ENCODE measurements around the gene KCNG2.

Gene KCNG2

DNA sequence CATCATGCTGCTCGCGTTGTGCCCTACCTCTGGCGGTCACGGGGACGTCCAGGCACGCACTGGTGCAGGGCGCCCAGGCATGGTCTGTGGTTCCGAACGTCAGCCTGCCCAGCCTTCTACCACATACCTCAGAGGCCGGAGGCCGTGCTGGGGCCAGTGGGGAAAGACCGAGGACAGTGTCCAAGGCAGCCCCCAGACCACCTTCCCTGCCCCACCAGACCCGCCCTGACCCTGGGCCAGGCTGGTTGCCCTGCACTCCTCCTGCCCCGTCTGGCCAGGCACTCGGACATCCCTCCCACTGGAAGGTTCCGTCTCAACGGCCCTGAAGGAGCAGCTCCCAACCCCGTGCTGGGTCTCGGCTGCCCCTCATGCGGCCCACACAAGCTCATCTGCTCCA is 120.9 kb downstream of the KCNG2 start:
- H3K27me3 ChIP-seq = no peaks in the 10 kb centered on the region
- peak; percentile 9 to 61 for DNase-seq
- no peak for TF ChIP-seq CTCF (IDR thresholded peaks at IDR 0.05)
- H3K9me3 ChIP-seq = no peaks in the 10 kb centered on the region
- H3K4me1 ChIP-seq = no peaks in the 10 kb centered on the region
- no peak overlapping the region for H3K4me3 ChIP-seq
- no peak overlapping the region for H3K27ac ChIP-seq
- H3K36me3 ChIP-seq = peaks cover 34 to 66% (median 63%) of the 10 kb centered on the region in 3 donors
- intact Hi-C loops (cut with DNase I; ENCODE audit: low total_unique reads) = no loop called here

- Histone ChIP-seq H3K27ac (no peak overlapping the region), H3K36me3 (peaks cover 34 to 63% (median 63%) of the 10 kb centered on the region in 3 donors), H3K27me3 (no peaks in the 10 kb centered on the region), H3K9me3 (no peaks in the 10 kb centered on the region), H3K4me3 (no peak overlapping the region), H3K4me1 (no peaks in the 10 kb centered on the region)
- no peak for TF ChIP-seq CTCF (IDR thresholded peaks at IDR 0.05)
- intact Hi-C loops (cut with DNase I; ENCODE audit: low total_unique reads) = no loop called here
- peak; percentile 10 to 50 for DNase-seq
Observed at GRCh38 chr18:79919089-79919488, 121.4 kb downstream of the KCNG2 start.

DNA sequence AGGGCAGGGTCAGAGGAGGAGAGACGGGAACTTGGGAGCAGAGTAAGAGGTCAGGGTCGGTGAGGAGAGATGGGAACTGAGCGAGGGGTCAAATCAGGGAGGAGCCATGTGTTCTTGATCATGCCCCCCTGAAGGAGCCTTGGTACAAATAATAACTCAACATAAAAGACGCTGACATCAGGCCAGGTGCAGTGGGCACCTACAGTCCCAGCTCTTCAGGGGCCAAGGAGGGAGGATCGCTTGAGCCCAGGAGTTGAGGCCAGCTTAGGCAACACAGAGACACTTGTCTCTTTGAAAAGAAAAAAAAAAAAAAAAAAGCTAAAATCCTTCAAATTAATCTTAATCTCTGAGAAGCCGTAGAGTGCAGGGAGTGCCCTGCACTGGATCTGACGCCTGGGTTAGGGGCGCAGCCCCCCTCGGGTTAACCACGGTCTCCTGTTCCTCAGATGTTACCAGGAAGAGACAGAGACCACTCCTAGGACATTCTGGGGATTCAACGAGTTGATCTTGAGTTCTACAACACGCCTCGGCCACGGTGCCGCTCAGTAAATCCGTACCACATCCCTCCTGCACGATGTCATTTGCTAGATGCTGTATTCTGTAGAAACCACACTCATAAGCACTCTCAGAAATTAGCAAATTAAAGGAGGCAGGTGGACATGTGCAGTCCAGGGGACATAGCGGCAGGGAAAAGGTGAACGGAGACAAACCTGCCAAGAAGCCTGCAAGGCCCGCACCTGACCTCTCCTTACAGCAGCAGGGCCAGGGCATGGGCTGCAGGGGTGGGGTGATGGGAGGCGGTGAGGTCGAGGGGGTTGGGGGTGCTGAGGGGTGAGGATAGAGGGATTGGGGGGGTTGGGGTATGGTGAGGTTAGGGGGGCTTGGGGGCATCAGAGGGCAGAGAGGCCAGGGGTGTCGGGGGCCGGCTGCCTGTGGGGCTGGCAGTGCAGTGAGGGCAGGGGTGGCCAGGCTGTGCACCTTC is 124.5 kb downstream of the KCNG2 start:
- Histone ChIP-seq H3K27ac (no peak overlapping the region), H3K27me3 (no peaks in the 10 kb centered on the region), H3K4me1 (no peaks in the 10 kb centered on the region), H3K4me3 (no peak overlapping the region), H3K9me3 (no peaks in the 10 kb centered on the region), H3K36me3 (peaks cover 13 to 48% (median 45%) of the 10 kb centered on the region in 3 donors)
- TF ChIP-seq CTCF (IDR thresholded peaks at IDR 0.05) = no peak
- intact Hi-C loops (cut with DNase I; ENCODE audit: low total_unique reads) = no loop called here
- peak in 1 of 2 donors; percentile 53 for DNase-seq

- intact Hi-C loops (cut with DNase I; ENCODE audit: low total_unique reads) = no loop called here
- Histone ChIP-seq H3K27me3 (no peaks in the 10 kb centered on the region), H3K4me3 (no peak overlapping the region), H3K9me3 (no peaks in the 10 kb centered on the region), H3K36me3 (peaks cover 11 to 49% (median 44%) of the 10 kb centered on the region in 3 donors), H3K4me1 (no peaks in the 10 kb centered on the region), H3K27ac (no peak overlapping the region)
- peak; percentile 10 to 48 for DNase-seq
- no peak for TF ChIP-seq CTCF (IDR thresholded peaks at IDR 0.05)
Observed at GRCh38 chr18:79922971-79923411, 125.3 kb downstream of the KCNG2 start.

DNA sequence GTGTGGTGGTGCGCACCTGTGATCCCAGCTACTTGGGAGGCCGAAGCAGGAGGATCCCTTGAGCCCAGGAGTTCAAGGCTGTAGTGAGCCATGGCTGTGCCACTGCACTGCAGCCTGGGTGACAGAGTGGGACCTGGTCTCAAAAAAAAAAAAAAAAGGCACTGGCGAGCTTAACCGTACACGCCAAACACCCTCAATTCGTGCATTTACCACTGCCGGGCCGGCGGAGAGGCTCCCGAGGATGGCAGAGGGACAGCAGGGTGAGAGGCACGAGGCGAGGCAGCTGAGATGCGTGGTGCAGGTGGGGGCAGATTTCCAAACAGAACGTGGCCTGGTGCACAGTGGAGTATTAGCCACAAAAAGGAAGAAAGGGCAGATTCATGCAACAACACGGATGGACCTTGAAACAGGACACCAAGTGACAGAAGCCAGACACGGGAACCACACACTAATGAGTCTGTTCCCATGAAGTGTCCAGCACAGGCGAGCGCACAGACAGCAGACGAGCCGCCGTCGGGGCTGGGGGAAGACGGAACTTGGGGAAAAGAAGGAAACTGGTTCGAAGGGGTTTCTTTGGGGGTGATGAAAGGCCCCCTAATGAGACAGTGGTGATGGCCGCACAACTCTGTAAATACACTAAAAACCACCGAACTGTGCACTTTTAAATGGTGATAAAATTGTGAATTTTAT is 126.3 kb downstream of the KCNG2 start:
- DNase-seq = peak; percentile 5 to 38
- intact Hi-C loops (cut with DNase I; ENCODE audit: low total_unique reads) = no loop called here
- no peak overlapping the region for H3K27ac ChIP-seq
- H3K4me1 ChIP-seq = no peaks in the 10 kb centered on the region
- H3K4me3 ChIP-seq = no peak overlapping the region
- no peaks in the 10 kb centered on the region for H3K27me3 ChIP-seq
- TF ChIP-seq CTCF (IDR thresholded peaks at IDR 0.05) = no peak
- H3K36me3 ChIP-seq = peaks cover 11 to 49% (median 44%) of the 10 kb centered on the region in 3 donors
- peaks cover 0 to 6% (median 5%) of the 10 kb centered on the region in 3 donors for H3K9me3 ChIP-seq
